IMR-90 (cell line): ENCODE measurements around the gene PDCD10. TPM values are rescaled to one million over a fixed set of nuclear protein-coding genes. Genes with fewer than 3 reads are reported as not detected.

ENCODE experiments used
- ATAC-seq: fragments of 200-7000 bp; cut with Tn5 transposase; 2 replicates; pipeline ENCODE4 v1.9.1; 2020; ENCODE audit warnings: low read depth, mild to moderate bottlenecking, moderate library complexity
- BruUV-seq: library from RNA; stranded (reverse); fragments of 400-500 nt; replicated peaks from 2 replicates; lab custom pipeline; 2021; lab: Mats Ljungman, UMichigan
- CTCF ChIA-PET: fragments of 300-600 bp; formaldehyde crosslinking; extraction: SDS; loops from one replicate; lab custom pipeline; 2021; ENCODE audit warnings: antibody characterized with exemption; lab: Yijun Ruan, JAX
- POLR2A ChIA-PET: fragments of 300-600 bp; sonication (Branson Sonifier 250); formaldehyde crosslinking; loops from one replicate; lab custom pipeline; 2022; ENCODE audit warnings: antibody characterized with exemption; ENCODE audit not compliant: unreplicated experiment; lab: Charles Lee
- DNase-seq: peaks from one replicate; pipeline ENCODE4 v3.0.0; 2013
- H2AFZ ChIP-seq: replicated peaks from 2 replicates; pipeline ENCODE3; 2013; ENCODE audit warnings: low read length, mild to moderate bottlenecking; ENCODE audit not compliant: poor library complexity
- H2AK5ac ChIP-seq: 2 replicates; pipeline ENCODE4 v1.6.1; 2013; ENCODE audit warnings: low read depth, low read length, inconsistent platforms
- H2AK9ac ChIP-seq: replicated peaks from 2 replicates; pipeline ENCODE3; 2013; ENCODE audit warnings: mild to moderate bottlenecking, low read depth, low read length, moderate library complexity; ENCODE audit not compliant: poor library complexity
- H2BK120ac ChIP-seq: 2 replicates; pipeline ENCODE4 v1.6.1; 2013; ENCODE audit warnings: low read depth, low read length, inconsistent platforms
- H2BK15ac ChIP-seq: 3 replicates; pipeline ENCODE4 v1.6.1; 2013; ENCODE audit warnings: low read depth, low read length, inconsistent platforms
- H2BK20ac ChIP-seq: 2 replicates; pipeline ENCODE4 v1.6.1; 2013; ENCODE audit warnings: low read depth, mild to moderate bottlenecking, inconsistent platforms, low read length, moderate library complexity
- H2BK5ac ChIP-seq: 2 replicates; pipeline ENCODE4 v1.6.1; 2013; ENCODE audit warnings: mild to moderate bottlenecking, low read depth, low read length, inconsistent platforms; ENCODE audit not compliant: poor library complexity, severe bottlenecking
- H3K14ac ChIP-seq: replicated peaks from 2 replicates; pipeline ENCODE4 v1.6.1; 2013; ENCODE audit warnings: low read depth, low read length, inconsistent platforms
- H3K18ac ChIP-seq: 2 replicates; pipeline ENCODE4 v1.6.1; 2013; ENCODE audit warnings: low read depth, low read length, control low read depth
- H3K23ac ChIP-seq: 2 replicates; pipeline ENCODE4 v1.6.1; 2013; ENCODE audit warnings: low read depth, low read length, inconsistent platforms
- H3K27ac ChIP-seq: 2 replicates; pipeline ENCODE4 v1.5.1; 2013; ENCODE audit warnings: mild to moderate bottlenecking, control low read depth, low read length; ENCODE audit not compliant: insufficient read depth
- H3K27me3 ChIP-seq: 2 replicates; pipeline ENCODE4 v1.6.1; 2013; ENCODE audit warnings: low read length; ENCODE audit not compliant: control insufficient read depth, insufficient read depth
- H3K36me3 ChIP-seq: 2 replicates; pipeline ENCODE4 v1.6.1; 2013; ENCODE audit warnings: low read length, mixed read lengths; ENCODE audit not compliant: control insufficient read depth, insufficient read depth
- H3K4ac ChIP-seq: 2 replicates; pipeline ENCODE4 v1.6.1; 2013; ENCODE audit warnings: low read depth, low read length, inconsistent platforms
- H3K4me1 ChIP-seq: 2 replicates; pipeline ENCODE4 v1.6.1; 2013; ENCODE audit warnings: low read length, mixed read lengths; ENCODE audit not compliant: control insufficient read depth, insufficient read depth
- H3K4me2 ChIP-seq: 2 replicates; pipeline ENCODE4 v1.6.1; 2013; ENCODE audit warnings: low read depth, mild to moderate bottlenecking, control low read depth, low read length, moderate library complexity
- H3K4me3 ChIP-seq: 2 replicates; pipeline ENCODE4 v1.5.1; 2013; ENCODE audit warnings: low read depth, mild to moderate bottlenecking, control low read depth, low read length, moderate library complexity; ENCODE audit not compliant: insufficient read depth
- H3K56ac ChIP-seq: 2 replicates; pipeline ENCODE4 v1.6.1; 2013; ENCODE audit warnings: low read length, inconsistent platforms; ENCODE audit not compliant: insufficient read depth; ENCODE audit errors: extremely low read depth
- H3K79me1 ChIP-seq, 2 experiments: 2 replicates each; pipeline ENCODE4 v1.6.1; 2013; ENCODE audit warnings: low read length in 2 of 2, inconsistent platforms in 1 of 2, low read depth in 1 of 2
- H3K9ac ChIP-seq: 2 replicates; pipeline ENCODE4 v1.6.1; 2013; ENCODE audit warnings: low read depth, low read length, control low read depth
- H3K9me1 ChIP-seq: 2 replicates; pipeline ENCODE4 v1.6.1; 2013; ENCODE audit warnings: low read length, inconsistent platforms; ENCODE audit not compliant: insufficient read depth
- H3K9me3 ChIP-seq: 2 replicates; pipeline ENCODE4 v1.6.1; 2013; ENCODE audit warnings: low read length; ENCODE audit not compliant: control insufficient read depth, insufficient read depth
- H4K20me1 ChIP-seq: 2 replicates; pipeline ENCODE4 v1.6.1; 2013; ENCODE audit warnings: low read length, inconsistent platforms; ENCODE audit not compliant: insufficient read depth
- H4K5ac ChIP-seq: 2 replicates; pipeline ENCODE4 v1.6.1; 2013; ENCODE audit warnings: mild to moderate bottlenecking, low read depth, low read length, control low read depth
- H4K8ac ChIP-seq, 2 experiments: 2 replicates each; pipeline ENCODE4 v1.6.1; 2013; ENCODE audit warnings: low read depth in 2 of 2, low read length in 2 of 2, control low read depth in 1 of 2, inconsistent platforms in 1 of 2
- H4K91ac ChIP-seq: 2 replicates; pipeline ENCODE4 v1.6.1; 2013; ENCODE audit warnings: low read depth, low read length, inconsistent platforms; ENCODE audit not compliant: insufficient read depth
- BHLHE40 ChIP-seq: fragments of 150-350 bp; IDR thresholded peaks from 2 replicates; pipeline ENCODE4 v1.6.1; 2016; ENCODE audit warnings: mild to moderate bottlenecking, low read depth, low read length
- CHD1 ChIP-seq: IDR thresholded peaks from 2 replicates; pipeline ENCODE4 v1.6.1; 2012; ENCODE audit warnings: low read depth, low read length, improper control_type of control experiment
- ELK1 ChIP-seq: fragments of 150-350 bp; IDR thresholded peaks from 2 replicates; pipeline ENCODE4 v1.6.1; 2016; ENCODE audit warnings: low read depth, mild to moderate bottlenecking, low read length, moderate library complexity, borderline replicate concordance
- MAZ ChIP-seq: IDR thresholded peaks from 2 replicates; pipeline ENCODE4 v1.6.1; 2012; ENCODE audit warnings: low read depth, mild to moderate bottlenecking, low read length, improper control_type of control experiment, moderate library complexity, borderline replicate concordance
- POLR2A ChIP-seq: IDR thresholded peaks from 2 replicates; pipeline ENCODE4 v1.6.1; 2012; ENCODE audit warnings: mild to moderate bottlenecking, low read depth, low read length
- RFX5 ChIP-seq: IDR thresholded peaks from 2 replicates; pipeline ENCODE4 v1.8.0; 2012; ENCODE audit warnings: low read depth, mild to moderate bottlenecking, low read length, moderate library complexity
- SMC3 ChIP-seq: fragments of 150-350 bp; IDR thresholded peaks from 2 replicates; pipeline ENCODE4 v1.6.1; 2016; ENCODE audit warnings: low read depth, mild to moderate bottlenecking, antibody characterized with exemption, low read length, moderate library complexity
- USF2 ChIP-seq: fragments of 150-350 bp; IDR thresholded peaks from 2 replicates; pipeline ENCODE4 v1.6.1; 2017; ENCODE audit warnings: mild to moderate bottlenecking, antibody characterized with exemption, low read length, low read depth
- WGBS, 2 experiments: methylation state at CpG; one replicate each; pipeline versions ENCODE4 v1.1.5 to v1.1.7; 2013; ENCODE audit warnings: missing lambda C conversion rate in 2 of 2; ENCODE audit not compliant: insufficient read length in 1 of 2; ENCODE audit errors: extremely low coverage in 2 of 2; 5-methylcytosine and 5-hydroxymethylcytosine counted together
- dilution Hi-C: fragments of 300-500 bp; cut with HindIII; formaldehyde crosslinking; loops from one replicate; pipeline ENCODE4 v1.14.3; 2018; ENCODE audit warnings: low sequenced_read_pairs; ENCODE audit not compliant: unreplicated experiment
- in situ Hi-C: fragments of 300-500 bp; cut with MboI; formaldehyde crosslinking; loops from 3 replicates; pipeline ENCODE4 v1.14.3; 2019; ENCODE audit warnings: low sequenced_read_pairs, inconsistent platforms, mixed read lengths
- intact Hi-C: fragments of 100-400 bp; cut with micrococcal nuclease; formaldehyde crosslinking; loops from 2 replicates; pipeline ENCODE4 v1.10.0; 2022
- polyA plus RNA-seq, 3 experiments: library from polyadenylated mRNA; depleted of rRNA; stranded (reverse); fragments of >200 nt; gene quantifications; 2 replicates each; pipeline ENCODE4 v1.2.3, GENCODE V29; 2012; ENCODE audit warnings: low replicate concordance in 1 of 3
- total RNA-seq: library from RNA; depleted of rRNA; stranded (reverse); fragments of >200 nt; gene quantifications from 2 replicates; pipeline ENCODE4 v1.2.3, GENCODE V29; 2012

Gene PDCD10
- total and polyA plus RNA-seq, 2 of the 4 experiments (the other 2 are of a cell fraction) = 36.7 to 47.3 TPM

GRCh38 chr3:167739190-167739810 is 4.6 kb upstream of the PDCD10 start:
- no peak overlapping the region for H2AK5ac ChIP-seq
- intact Hi-C loops = loop anchor here (5.0 to 10.0 kb wide), 2 partner anchors 306 to 1727 kb away; no protein-coding TSS in a partner anchor

More at GRCh38 chr3:167739190-167739810, 4.6 kb upstream of the PDCD10 start:
- no peak overlapping the region for H2BK5ac ChIP-seq
- no peaks in the 10 kb centered on the region for H3K9me3 ChIP-seq
- H3K9ac ChIP-seq = no peak overlapping the region
- H3K56ac ChIP-seq = no peak overlapping the region
- CTCF ChIA-PET = no interaction called here
- in situ Hi-C loops (no loop called here), dilution Hi-C loops (no loop called here)
- no peak overlapping the region for H3K4me3 ChIP-seq
- no peak overlapping the region for H4K8ac ChIP-seq
- H3K4me1 ChIP-seq = no peaks in the 10 kb centered on the region
- H3K18ac ChIP-seq = no peak overlapping the region
- no peak overlapping the region for H3K23ac ChIP-seq
- no peak overlapping the region for H2BK15ac ChIP-seq
- no peak overlapping the region for H3K14ac ChIP-seq
- DNase-seq (no peak), ATAC-seq (no peak)
- no peak overlapping the region for H2AK9ac ChIP-seq
- no peaks in the 10 kb centered on the region for H4K20me1 ChIP-seq
- POLR2A ChIA-PET = no interaction called here
- WGBS, 2 experiments = no CpG with 5 or more reads among the region's 4 CpGs
- no peak overlapping the region for H2BK20ac ChIP-seq
- no peaks in the 10 kb centered on the region for H3K27me3 ChIP-seq
- no TSS peak for BruUV-seq
- H3K9me1 ChIP-seq = no peaks in the 10 kb centered on the region
- no peaks in the 10 kb centered on the region for H3K79me1 ChIP-seq
- H4K5ac ChIP-seq = no peak overlapping the region
- no peak overlapping the region for H4K91ac ChIP-seq
- no peak overlapping the region for H2BK120ac ChIP-seq
- H3K4me2 ChIP-seq = no peak overlapping the region
- H3K27ac ChIP-seq = no peak overlapping the region
- no peak overlapping the region for H2AFZ ChIP-seq
- H3K4ac ChIP-seq = no peak overlapping the region
- TF ChIP-seq MAZ (no peak), CHD1 (no peak), BHLHE40 (no peak), USF2 (no peak), RFX5 (no peak), POLR2A (no peak), ELK1 (no peak), SMC3 (no peak)
- no peaks in the 10 kb centered on the region for H3K36me3 ChIP-seq
